ENCODE results near the gene MUC5B.

Gene MUC5B

GRCh38 chr11:1306186-1307162, 83.6 kb downstream of the MUC5B start:
- no peak overlapping the region for H3K4me3 ChIP-seq (ENCODE audit: low read depth, low read length)
- peaks cover 38% of the 10 kb centered on the region for H3K79me2 ChIP-seq
- H3K9ac ChIP-seq, result no peak overlapping the region
- H3K36me3 ChIP-seq (ENCODE audit: control insufficient read depth, insufficient read depth, low read length), result no peaks in the 10 kb centered on the region
- H3K27ac ChIP-seq, result no peak overlapping the region
- H3K9me3 ChIP-seq (ENCODE audit: control insufficient read depth, low read length), result no peaks in the 10 kb centered on the region
- TF ChIP-seq, protein P1, sequence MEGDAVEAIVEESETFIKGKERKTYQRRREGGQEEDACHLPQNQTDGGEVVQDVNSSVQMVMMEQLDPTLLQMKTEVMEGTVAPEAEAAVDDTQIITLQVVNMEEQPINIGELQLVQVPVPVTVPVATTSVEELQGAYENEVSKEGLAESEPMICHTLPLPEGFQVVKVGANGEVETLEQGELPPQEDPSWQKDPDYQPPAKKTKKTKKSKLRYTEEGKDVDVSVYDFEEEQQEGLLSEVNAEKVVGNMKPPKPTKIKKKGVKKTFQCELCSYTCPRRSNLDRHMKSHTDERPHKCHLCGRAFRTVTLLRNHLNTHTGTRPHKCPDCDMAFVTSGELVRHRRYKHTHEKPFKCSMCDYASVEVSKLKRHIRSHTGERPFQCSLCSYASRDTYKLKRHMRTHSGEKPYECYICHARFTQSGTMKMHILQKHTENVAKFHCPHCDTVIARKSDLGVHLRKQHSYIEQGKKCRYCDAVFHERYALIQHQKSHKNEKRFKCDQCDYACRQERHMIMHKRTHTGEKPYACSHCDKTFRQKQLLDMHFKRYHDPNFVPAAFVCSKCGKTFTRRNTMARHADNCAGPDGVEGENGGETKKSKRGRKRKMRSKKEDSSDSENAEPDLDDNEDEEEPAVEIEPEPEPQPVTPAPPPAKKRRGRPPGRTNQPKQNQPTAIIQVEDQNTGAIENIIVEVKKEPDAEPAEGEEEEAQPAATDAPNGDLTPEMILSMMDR (IDR thresholded peaks at IDR 0.05), result no peak
- no peak overlapping the region for H3K4me2 ChIP-seq (ENCODE audit: low read length)
- no peak overlapping the region for H2AFZ ChIP-seq
- H3K4me1 ChIP-seq, result no peaks in the 10 kb centered on the region
- no peaks in the 10 kb centered on the region for H3K27me3 ChIP-seq (ENCODE audit: control insufficient read depth, insufficient read depth, low read length)

GRCh38 chr11:1307163-1307870, 84.5 kb downstream of the MUC5B start:
- no peaks in the 10 kb centered on the region for H3K27me3 ChIP-seq (ENCODE audit: control insufficient read depth, insufficient read depth, low read length)
- no peak overlapping the region for H3K4me2 ChIP-seq (ENCODE audit: low read length)
- no peak overlapping the region for H2AFZ ChIP-seq
- TF ChIP-seq, protein P1 (IDR thresholded peaks at IDR 0.05), result no peak
- no peak overlapping the region for H3K4me3 ChIP-seq (ENCODE audit: low read depth, low read length)
- no peaks in the 10 kb centered on the region for H3K9me3 ChIP-seq (ENCODE audit: control insufficient read depth, low read length)
- peaks cover 38% of the 10 kb centered on the region for H3K79me2 ChIP-seq
- no peaks in the 10 kb centered on the region for H3K36me3 ChIP-seq (ENCODE audit: control insufficient read depth, insufficient read depth, low read length)
- no peak overlapping the region for H3K9ac ChIP-seq
- no peak overlapping the region for H3K27ac ChIP-seq
- H3K4me1 ChIP-seq, result no peaks in the 10 kb centered on the region

- H3K36me3 ChIP-seq (ENCODE audit: control insufficient read depth, insufficient read depth, low read length), result no peaks in the 10 kb centered on the region
- H3K79me2 ChIP-seq, result peaks cover 32% of the 10 kb centered on the region
- peak overlapping the region; percentile 73 for H3K4me2 ChIP-seq (ENCODE audit: low read length)
- TF ChIP-seq, protein P1 (IDR thresholded peaks at IDR 0.05), result no peak
- H3K27me3 ChIP-seq (ENCODE audit: control insufficient read depth, insufficient read depth, low read length), result no peaks in the 10 kb centered on the region
- H2AFZ ChIP-seq, result no peak overlapping the region
- H3K9ac ChIP-seq, result no peak overlapping the region
- no peaks in the 10 kb centered on the region for H3K4me1 ChIP-seq
- no peaks in the 10 kb centered on the region for H3K9me3 ChIP-seq (ENCODE audit: control insufficient read depth, low read length)
- peak overlapping the region; percentile 57 for H3K4me3 ChIP-seq (ENCODE audit: low read depth, low read length)
- no peak overlapping the region for H3K27ac ChIP-seq
These were observed 85.3 kb downstream of the MUC5B start for GRCh38 chr11:1307998-1308742.

- no peaks in the 10 kb centered on the region for H3K27me3 ChIP-seq (ENCODE audit: control insufficient read depth, insufficient read depth, low read length)
- H3K4me2 ChIP-seq (ENCODE audit: low read length), result peak overlapping the region; percentile 73
- H3K9ac ChIP-seq, result no peak overlapping the region
- TF ChIP-seq, protein P1 (IDR thresholded peaks at IDR 0.05), result no peak
- H3K27ac ChIP-seq, result no peak overlapping the region
- peak overlapping the region; percentile 57 for H3K4me3 ChIP-seq (ENCODE audit: low read depth, low read length)
- peaks cover 28% of the 10 kb centered on the region for H3K79me2 ChIP-seq
- no peaks in the 10 kb centered on the region for H3K4me1 ChIP-seq
- H3K9me3 ChIP-seq (ENCODE audit: control insufficient read depth, low read length), result no peaks in the 10 kb centered on the region
- peak overlapping the region; percentile 66 for H2AFZ ChIP-seq
- H3K36me3 ChIP-seq (ENCODE audit: control insufficient read depth, insufficient read depth, low read length), result no peaks in the 10 kb centered on the region
These were observed 86.1 kb downstream of the MUC5B start for GRCh38 chr11:1308743-1309497.
